HG03558 (cell line): ENCODE results near the gene AFDN.

Experiments used
- ATAC-seq: cut with Tn5 transposase; IDR thresholded peaks from one replicate; pipeline ENCODE4 v1.9.1; 2021; ENCODE audit warnings: moderate number of reproducible peaks; ENCODE audit not compliant: unreplicated experiment; ENCODE audit errors: extremely low read depth

The AFDN gene

GRCh38 chr6:167861424-167861823 lies 34.7 kb downstream of the AFDN start:
- no peak for ATAC-seq

GRCh38 chr6:167863897-167864296 lies 37.2 kb downstream of the AFDN start:
- no peak for ATAC-seq

GRCh38 chr6:167866642-167867041 lies 39.9 kb downstream of the AFDN start:
- ATAC-seq, result no peak

GRCh38 chr6:167870321-167870720 lies 43.6 kb downstream of the AFDN start:
- ATAC-seq, result no peak

- ATAC-seq, result no peak
Observed at GRCh38 chr6:167872538-167873210, 46.0 kb downstream of the AFDN start.

- ATAC-seq, result no peak
Observed at GRCh38 chr6:167877994-167878779, 51.5 kb downstream of the AFDN start.

- ATAC-seq, result no peak
Observed at GRCh38 chr6:167879612-167880011, 52.9 kb downstream of the AFDN start.

GRCh38 chr6:167881327-167881726 lies 54.6 kb downstream of the AFDN start:
- ATAC-seq, result no peak

- ATAC-seq, result no peak
Observed at GRCh38 chr6:167882244-167882643, 55.5 kb downstream of the AFDN start.

GRCh38 chr6:167888098-167888497 lies 61.4 kb downstream of the AFDN start:
- no peak for ATAC-seq

GRCh38 chr6:167892835-167893815 lies 66.4 kb downstream of the AFDN start:
- ATAC-seq, result peak; percentile 91

GRCh38 chr6:167894965-167895364 lies 68.3 kb downstream of the AFDN start:
- ATAC-seq, result no peak

GRCh38 chr6:167896648-167897047 lies 69.9 kb downstream of the AFDN start:
- ATAC-seq, result no peak

GRCh38 chr6:167898673-167899311 lies 72.1 kb downstream of the AFDN start:
- ATAC-seq, result no peak

GRCh38 chr6:167904791-167905190 lies 78.1 kb downstream of the AFDN start:
- no peak for ATAC-seq

GRCh38 chr6:167906899-167907298 lies 80.2 kb downstream of the AFDN start:
- ATAC-seq, result no peak

GRCh38 chr6:167907837-167908681 lies 81.3 kb downstream of the AFDN start:
- ATAC-seq, result no peak

GRCh38 chr6:167910007-167910406 lies 83.3 kb downstream of the AFDN start:
- ATAC-seq, result no peak

- no peak for ATAC-seq
Observed at GRCh38 chr6:167910652-167911051, 83.9 kb downstream of the AFDN start.
